K562 (cell line): ENCODE results near the gene DHRS2. TPM values are rescaled to one million over a fixed set of nuclear protein-coding genes. Genes with fewer than 3 reads are reported as not detected.

Source experiments
- CSDE1 ChIP-seq, 2 experiments: fragments of 450-650 bp; IDR thresholded peaks; 2 replicates each; pipeline ENCODE4 v1.6.1; 2016; ENCODE audit warnings: mild to moderate bottlenecking in 1 of 2
- DDX20 ChIP-seq: fragments of 450-650 bp; IDR thresholded peaks from 2 replicates; pipeline ENCODE4 v1.6.1; 2016; ENCODE audit warnings: missing genetic modification characterization, low read depth, mild to moderate bottlenecking, missing compliant biosample characterization, moderate library complexity
- DEAF1 ChIP-seq: fragments of 450-650 bp; formaldehyde crosslinking; IDR thresholded peaks from 2 replicates; pipeline ENCODE4 v1.4.0; 2020; ENCODE audit warnings: mild to moderate bottlenecking, moderate library complexity
- DPF2 ChIP-seq: fragments of 450-650 bp; IDR thresholded peaks from 2 replicates; pipeline ENCODE4 v1.6.1; 2016
- GABPB1 ChIP-seq: sonication (generic); formaldehyde crosslinking; IDR thresholded peaks from 2 replicates; pipeline ENCODE4 v1.8.0; 2022; ENCODE audit warnings: mild to moderate bottlenecking, missing genetic modification reagents
- GTF2E2 ChIP-seq: fragments of 200-800 bp; sonication (Bioruptor generic); IDR thresholded peaks from 2 replicates; pipeline ENCODE4 v1.6.1; 2016; ENCODE audit warnings: missing genetic modification characterization, missing compliant biosample characterization
- MYC ChIP-seq, 2 experiments: fragments of 250-450 bp in 1 of 2; sonication (Bioruptor Pico) in 1 of 2; IDR thresholded peaks; 2 replicates each; pipeline versions ENCODE4 v1.5.1 to v1.6.1; 2012 to 2021; ENCODE audit warnings: low read depth in 2 of 2, borderline replicate concordance in 1 of 2, improper control_type of control experiment in 1 of 2, low read length in 1 of 2, mild to moderate bottlenecking in 1 of 2, moderate library complexity in 1 of 2
- NFIC ChIP-seq: fragments of 450-650 bp; IDR thresholded peaks from 2 replicates; pipeline ENCODE4 v1.6.1; 2017; ENCODE audit warnings: mild to moderate bottlenecking, inconsistent platforms
- PKNOX1 ChIP-seq: fragments of 450-650 bp; IDR thresholded peaks from 2 replicates; pipeline ENCODE4 v1.6.1; 2016
- RCOR1 ChIP-seq, 2 experiments: IDR thresholded peaks; 2 replicates each; pipeline ENCODE4 v1.6.1; 2012; ENCODE audit warnings: low read depth in 2 of 2, low read length in 2 of 2, borderline replicate concordance in 1 of 2, improper control_type of control experiment in 1 of 2
- REST ChIP-seq, 2 experiments: fragments of 450-650 bp; formaldehyde crosslinking in 1 of 2; IDR thresholded peaks; 2 replicates each; pipeline versions ENCODE4 v1.4.0 to v1.6.1; 2014 to 2020; ENCODE audit warnings: mild to moderate bottlenecking in 2 of 2, borderline replicate concordance in 1 of 2, low read depth in 1 of 2
- SOX6 ChIP-seq: fragments of 450-650 bp; IDR thresholded peaks from 2 replicates; pipeline ENCODE4 v1.6.1; 2014; ENCODE audit warnings: mild to moderate bottlenecking
- ZNF263 ChIP-seq: sonication (generic); formaldehyde crosslinking; IDR thresholded peaks from 2 replicates; pipeline ENCODE4 v1.8.0; 2022; ENCODE audit warnings: mild to moderate bottlenecking, missing genetic modification reagents, borderline replicate concordance
- polyA plus RNA-seq, 8 experiments: library from polyadenylated mRNA; depleted of rRNA in 4 of 8; stranded (reverse) in 5 of 8; unstranded in 3 of 8; fragments of >200 nt; fragmentation: Nextera tagmentation in 2 of 8; fragmentation: Illumina TruSeq in 1 of 8; extraction: Ambion mirVana in 2 of 8; extraction: Trizol in 1 of 8; gene quantifications; 2 replicates each; pipeline versions ENCODE4 v1.2.1 to v1.2.3, GENCODE V29; 2011 to 2014; ENCODE audit warnings: inconsistent platforms in 1 of 8, missing spikeins in 1 of 8
- total RNA-seq, 7 experiments: library from RNA; depleted of rRNA in 6 of 7; stranded (reverse); fragments of >200 nt in 6 of 7; fragmentation: Illumina TruSeq in 2 of 7; extraction: Trizol in 2 of 7; gene quantifications; 2 replicates each; pipeline versions ENCODE4 v1.2.1 to v1.2.3, GENCODE V29; 2011 to 2021; ENCODE audit warnings: low replicate concordance in 1 of 7

Gene DHRS2
- total and polyA plus RNA-seq, 9 of the 15 experiments (the other 6 are each of a cell fraction or from before 2014, with no cell fraction given): 2.9 to 96.8 (median 64.4) TPM

GRCh38 chr14:23588884-23589598, 47.1 kb upstream of the DHRS2 start (continued):
- peak; percentile 75 for TF ChIP-seq DEAF1 (CRISPR knock-in tag)
- TF ChIP-seq ZNF263 (CRISPR knock-in tag): 0 out of 2 replicates have a peak, but pooled peaks have one; percentile 12
- TF ChIP-seq REST (IDR thresholded peaks at IDR 0.05; ENCODE audit: borderline replicate concordance): peak; percentile 83
- TF ChIP-seq REST (CRISPR knock-in tag; IDR thresholded peaks at IDR 0.05; ENCODE audit: low read depth): no peak
- TF ChIP-seq GTF2E2: no peak
- peak; percentile 33; the same call in 1 of the 2 replicates for TF ChIP-seq PKNOX1
- TF ChIP-seq NFIC: peak; percentile 99
- TF ChIP-seq DDX20 (tag): no peak
- 0 out of 2 replicates have a peak, but pooled peaks have one; percentile 34 for TF ChIP-seq MYC (IDR thresholded peaks at IDR 0.05; ENCODE audit: low read depth, low read length)
- no peak for TF ChIP-seq MYC (CRISPR knock-in tag; IDR thresholded peaks at IDR 0.05; ENCODE audit: borderline replicate concordance, low read depth)
- peak; percentile 61; the same call in 1 of the 2 replicates for TF ChIP-seq SOX6
- no peak for TF ChIP-seq CSDE1 (IDR thresholded peaks at IDR 0.05)
- peak; percentile 31; the same call in 1 of the 2 replicates for TF ChIP-seq GABPB1 (CRISPR knock-in tag)
- TF ChIP-seq RCOR1 (IDR thresholded peaks at IDR 0.05; ENCODE audit: borderline replicate concordance in 1 of 2, low read depth in 2 of 2, low read length in 2 of 2): peak in 1 of 2 experiments; percentile 62; a peak in 2 of 4 replicates
- TF ChIP-seq DPF2: peak; percentile 63; the same call in 1 of the 2 replicates
